Lower leg skin (tissue), 3 donors: Measurements from ENCODE around the gene TCN1.

Source experiments
- CTCF ChIP-seq, 3 donors: fragments of 450-650 bp; IDR thresholded peaks; one replicate each; pipeline ENCODE4 v1.5.1; 2016; ENCODE audit warnings: antibody characterized with exemption in 3 of 3, mild to moderate bottlenecking in 3 of 3, moderate library complexity in 2 of 3
- POLR2A ChIP-seq, 2 donors: fragments of 450-650 bp; IDR thresholded peaks; one replicate each; pipeline ENCODE4 v1.6.1; 2016 to 2017; ENCODE audit warnings: antibody characterized with exemption in 2 of 2, mild to moderate bottlenecking in 1 of 2, moderate library complexity in 1 of 2

GRCh38 chr11:59878575-59878974 lies 12.3 kb upstream of the TCN1 start, which contains the start of gene OOSP3:
- TF ChIP-seq POLR2A (IDR thresholded peaks at IDR 0.05), result no peak
- no peak for TF ChIP-seq CTCF (IDR thresholded peaks at IDR 0.05)
